ENCODE measurements around the gene MEG3.

The MEG3 gene

DNA sequence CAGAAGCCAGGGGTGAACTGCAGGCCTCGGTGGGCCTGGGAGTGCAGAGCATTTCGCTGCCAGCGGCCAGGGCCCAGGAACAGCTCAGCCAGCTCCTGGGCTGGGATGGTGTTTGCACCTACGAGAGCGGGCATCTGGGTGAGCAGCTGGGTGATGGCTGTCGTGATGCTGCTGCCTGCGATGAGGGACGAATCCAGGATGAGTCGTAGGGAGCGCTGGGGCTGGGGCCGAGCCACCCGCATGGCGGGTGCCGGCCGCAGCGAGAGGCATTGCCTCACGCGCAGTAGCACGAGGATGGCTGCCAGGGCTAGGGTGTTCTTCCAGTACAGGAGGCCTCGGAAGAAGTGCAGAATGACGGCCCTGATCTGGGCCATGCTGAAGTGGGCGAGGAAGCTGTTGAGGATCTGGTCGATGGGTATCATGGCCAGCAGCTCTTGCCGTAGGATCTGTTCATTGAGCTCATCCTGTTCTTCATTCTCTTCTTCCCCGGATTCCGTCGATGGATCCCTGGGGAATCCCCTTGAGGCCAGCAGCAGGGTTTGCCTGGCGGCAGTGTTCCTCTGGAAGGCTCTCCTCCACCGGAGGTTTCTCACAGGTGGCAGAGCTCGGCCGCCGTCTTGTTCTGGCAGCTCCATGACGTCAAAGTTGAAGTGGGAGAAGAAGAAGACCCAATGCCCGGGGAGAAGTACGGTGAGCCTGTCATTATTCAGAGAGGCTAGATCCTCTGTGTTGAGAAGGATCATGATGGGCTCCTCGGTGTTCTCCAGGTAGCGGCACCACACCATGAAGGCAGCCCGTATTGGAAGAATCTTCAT lies 55.5 kb downstream of the MEG3 start:
- no peak for DNase-seq (ENCODE audit: low spot score)

DNA sequence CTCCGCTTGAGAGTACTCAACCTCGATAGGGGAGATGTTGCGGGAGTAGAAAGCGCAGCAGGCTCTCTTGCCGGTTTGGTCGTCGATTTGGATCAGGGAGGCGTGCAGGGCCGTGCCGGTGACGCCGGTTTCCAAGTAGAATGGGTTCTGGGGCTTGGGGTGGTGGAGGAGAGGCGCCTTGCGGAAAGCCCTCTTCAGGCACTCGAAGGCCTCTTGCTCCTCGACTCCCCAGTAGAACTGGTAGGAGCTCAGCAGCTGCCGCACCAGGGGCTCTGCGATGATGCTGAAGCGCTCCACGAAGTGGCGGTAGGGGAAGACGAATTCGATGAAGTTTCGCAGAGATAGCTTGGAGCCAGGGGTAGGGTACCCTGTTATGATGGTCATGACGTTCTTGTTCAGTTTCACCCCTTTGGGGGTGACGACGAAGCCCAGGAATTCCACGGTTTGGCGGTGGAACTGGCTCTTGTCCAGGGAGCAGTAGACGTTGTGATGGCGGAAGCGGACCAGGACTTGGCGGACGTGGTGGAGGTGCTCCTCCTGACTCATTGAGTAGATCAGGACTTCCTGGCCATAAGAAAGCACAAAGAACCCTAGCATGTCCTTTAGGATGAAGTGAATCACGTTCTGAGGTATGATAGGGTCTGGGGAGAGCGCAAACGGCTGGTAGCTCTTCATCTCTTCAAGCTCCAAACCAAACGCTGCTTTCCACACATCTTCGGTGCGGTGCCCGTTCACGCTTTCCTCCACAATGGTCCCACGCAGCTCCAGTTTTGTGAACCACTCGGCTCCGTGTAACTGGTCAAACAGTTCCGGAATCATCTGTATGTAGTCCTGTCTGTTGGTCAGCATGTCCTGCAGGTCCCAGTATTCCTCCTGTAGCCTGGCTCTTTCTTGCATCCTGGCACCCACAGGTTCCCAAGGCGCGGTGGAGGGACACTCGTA lies 56.4 kb downstream of the MEG3 start:
- DNase-seq (ENCODE audit: low spot score) = no peak

DNA sequence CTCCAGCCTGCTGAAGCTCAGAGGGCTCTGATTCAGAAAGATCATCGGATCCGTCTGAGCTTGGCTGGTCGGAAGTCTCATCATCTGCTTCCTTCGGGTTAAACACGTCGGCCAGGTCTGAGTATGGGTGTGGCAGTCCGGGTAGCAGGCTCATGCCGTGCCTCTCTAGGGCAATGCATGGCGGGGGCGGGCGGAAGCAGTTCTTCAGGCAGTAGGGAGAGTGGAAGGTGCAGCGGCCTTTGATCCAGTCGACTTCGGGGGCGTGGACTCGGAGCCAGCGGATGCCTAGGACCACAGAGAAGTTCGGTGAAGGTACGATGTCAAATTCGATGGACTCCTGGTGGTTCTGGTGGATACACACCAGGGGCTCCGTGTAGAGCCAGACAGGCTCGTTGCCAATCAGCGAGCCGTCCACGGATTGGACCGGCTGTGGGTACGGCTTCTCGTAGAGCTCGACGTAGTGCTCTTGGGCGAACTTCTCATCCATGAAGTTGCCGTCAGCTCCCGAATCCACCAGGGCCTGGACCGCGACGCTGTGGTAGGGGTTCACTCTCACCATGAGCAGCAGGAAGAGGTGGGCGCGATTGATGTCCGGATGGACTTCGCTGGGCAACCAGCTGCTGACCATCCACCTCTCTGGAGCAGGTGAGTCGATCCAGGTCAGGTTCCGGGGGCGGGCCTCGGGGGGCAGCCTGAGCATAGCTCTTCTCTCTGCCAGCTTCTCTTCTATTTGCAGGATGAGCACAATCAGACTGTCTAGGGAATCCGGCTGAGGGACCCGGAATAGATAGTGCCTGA lies 57.3 kb downstream of the MEG3 start:
- no peak for DNase-seq (ENCODE audit: low spot score)

DNA sequence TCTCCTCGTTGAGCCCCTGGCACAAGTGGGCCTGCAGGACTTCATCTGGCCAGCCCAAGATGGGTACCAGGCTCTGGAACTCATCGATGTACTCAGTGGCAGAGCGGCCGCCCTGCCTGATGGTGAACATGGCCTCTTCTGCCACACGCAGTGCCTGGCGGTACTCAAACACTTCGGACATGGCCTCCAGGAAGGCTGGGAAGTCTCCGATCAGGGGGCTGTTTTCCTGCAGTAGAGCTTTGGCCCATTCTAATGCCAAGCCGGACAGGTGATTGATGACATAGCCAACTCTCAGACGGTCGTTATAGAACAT lies 57.8 kb downstream of the MEG3 start:
- no peak for DNase-seq (ENCODE audit: low spot score)

DNA sequence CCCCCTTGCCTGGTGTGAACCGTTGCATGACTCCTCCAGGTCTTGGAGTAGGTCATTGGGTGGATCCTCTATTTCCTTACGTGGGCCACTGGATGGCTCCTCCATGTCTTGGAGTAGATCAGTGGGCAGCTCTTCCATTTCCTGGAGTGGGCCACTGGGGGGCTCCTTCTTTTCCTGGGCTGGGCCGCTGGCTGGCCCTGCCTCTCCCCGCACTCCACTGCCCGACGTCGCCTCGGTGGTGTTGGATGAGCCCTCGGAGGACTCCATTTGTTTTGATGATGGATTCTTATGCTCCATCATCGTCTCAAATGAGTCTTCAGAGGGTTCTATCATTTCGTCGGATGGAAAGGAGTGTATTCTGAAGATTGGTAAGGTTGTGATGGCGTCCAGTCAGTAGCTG lies 58.5 kb downstream of the MEG3 start:
- no peak for DNase-seq (ENCODE audit: low spot score)

DNA sequence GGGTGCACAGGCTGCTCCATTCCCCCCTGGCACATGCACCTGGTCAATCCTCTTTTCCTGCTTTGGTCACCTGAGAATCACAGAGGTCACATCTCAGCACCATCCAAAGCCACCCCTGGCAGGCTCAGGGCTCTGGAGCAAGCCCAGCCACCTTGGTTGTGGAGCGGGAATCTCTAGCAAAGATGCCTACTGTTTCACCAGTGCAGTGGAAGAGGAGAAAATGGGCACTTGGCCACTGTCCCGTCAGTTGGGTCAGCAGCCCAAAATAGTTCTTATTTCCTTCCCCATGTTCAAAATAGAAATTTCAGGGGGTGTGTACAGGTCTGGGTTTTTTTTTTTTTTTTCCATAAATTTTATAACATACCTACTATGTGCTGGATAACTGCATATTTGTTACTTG lies 59.3 kb downstream of the MEG3 start:
- DNase-seq (ENCODE audit: low spot score) = no peak

DNA sequence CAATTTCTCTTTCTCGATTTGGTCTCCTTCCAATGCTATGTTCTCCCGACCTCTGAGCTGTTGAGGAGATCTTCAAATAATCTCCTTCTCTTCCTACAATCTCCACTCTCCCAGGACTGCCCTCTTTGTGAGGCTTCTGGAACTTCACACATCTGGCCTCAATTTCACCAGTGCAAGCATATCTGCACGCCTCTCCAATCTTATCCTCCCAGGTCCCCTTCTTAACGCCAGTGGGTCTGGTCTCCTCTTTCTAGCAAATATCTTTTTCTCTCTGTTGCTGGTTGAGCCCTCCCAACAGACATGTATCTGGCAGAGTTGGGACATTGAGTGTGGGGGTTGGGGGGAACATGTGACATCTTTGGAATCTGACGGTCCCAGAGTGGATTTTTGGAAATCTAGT lies 59.7 kb downstream of the MEG3 start:
- no peak for DNase-seq (ENCODE audit: low spot score)

DNA sequence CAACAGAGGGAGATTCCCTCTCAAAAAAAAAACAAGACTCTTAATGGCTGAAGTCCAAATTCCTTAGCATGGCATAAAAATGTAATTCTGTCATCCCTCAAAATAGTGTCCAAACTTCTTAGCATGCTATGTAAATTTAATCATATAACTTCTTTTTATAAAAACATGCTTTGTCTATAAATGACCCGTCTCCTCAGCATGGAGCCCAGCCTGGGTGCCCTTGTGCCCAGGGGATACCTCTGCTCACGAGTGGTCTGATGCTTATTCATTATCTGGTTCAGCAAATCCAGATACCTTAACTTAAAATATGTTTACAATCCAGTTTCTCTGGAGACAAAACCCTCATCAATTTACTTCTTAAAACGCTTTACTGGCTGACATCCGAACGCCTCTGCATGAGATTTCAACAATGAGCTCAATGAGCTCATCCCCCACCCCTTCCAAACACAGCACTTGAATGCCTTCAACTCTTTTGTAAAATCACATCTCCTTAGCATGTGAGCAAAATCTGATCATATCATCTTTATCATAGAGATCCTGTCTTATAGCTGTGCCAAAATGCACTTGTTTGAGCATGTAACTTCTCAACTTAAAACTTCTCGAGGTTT lies 61.9 kb downstream of the MEG3 start:
- DNase-seq (ENCODE audit: low spot score) = no peak

DNA sequence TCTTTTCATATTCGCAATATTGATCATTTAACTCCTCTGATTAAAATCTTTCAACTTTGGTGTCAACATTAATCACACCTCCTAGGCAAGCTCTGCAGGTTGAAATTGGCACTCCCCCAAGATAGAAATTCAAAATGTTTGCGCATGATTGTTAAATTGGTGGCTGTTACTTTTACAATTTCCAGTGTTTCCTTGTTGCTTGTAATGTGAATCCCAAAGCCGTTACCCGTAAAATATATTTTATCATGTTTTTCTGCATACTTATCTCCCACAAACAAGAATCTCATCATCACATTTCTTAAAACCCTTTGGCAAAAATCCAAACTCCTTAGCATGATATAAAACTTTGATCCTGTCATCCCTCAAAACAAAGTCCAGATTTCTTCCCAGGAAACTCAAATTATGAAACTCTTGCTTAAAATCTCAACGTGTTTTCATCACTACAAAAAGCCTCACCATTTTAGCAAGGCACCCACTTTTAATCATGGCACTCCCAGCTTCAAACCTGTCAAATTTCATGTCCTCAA lies 62.9 kb downstream of the MEG3 start:
- no peak for DNase-seq (ENCODE audit: low spot score)

DNA sequence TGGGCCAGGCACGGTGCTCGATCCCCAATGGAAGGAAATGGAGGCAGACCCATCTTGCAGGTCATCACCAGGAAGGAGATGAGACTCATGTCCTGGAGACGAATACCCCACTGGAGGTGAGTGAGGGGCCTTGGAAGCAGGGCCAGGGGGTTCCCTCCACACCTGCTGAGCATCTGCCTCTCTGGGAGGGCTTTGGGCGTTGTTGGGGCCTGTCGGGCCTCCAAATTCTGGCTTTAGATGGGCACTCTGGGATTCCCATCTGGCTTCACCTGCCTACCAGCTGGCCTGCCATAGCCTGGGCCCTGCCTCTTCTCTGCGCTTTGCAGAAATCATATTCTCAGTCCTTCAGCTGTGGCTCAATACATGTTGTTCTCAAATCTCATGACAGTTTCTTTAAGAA lies 63.7 kb downstream of the MEG3 start:
- no peak for DNase-seq (ENCODE audit: low spot score)

DNA sequence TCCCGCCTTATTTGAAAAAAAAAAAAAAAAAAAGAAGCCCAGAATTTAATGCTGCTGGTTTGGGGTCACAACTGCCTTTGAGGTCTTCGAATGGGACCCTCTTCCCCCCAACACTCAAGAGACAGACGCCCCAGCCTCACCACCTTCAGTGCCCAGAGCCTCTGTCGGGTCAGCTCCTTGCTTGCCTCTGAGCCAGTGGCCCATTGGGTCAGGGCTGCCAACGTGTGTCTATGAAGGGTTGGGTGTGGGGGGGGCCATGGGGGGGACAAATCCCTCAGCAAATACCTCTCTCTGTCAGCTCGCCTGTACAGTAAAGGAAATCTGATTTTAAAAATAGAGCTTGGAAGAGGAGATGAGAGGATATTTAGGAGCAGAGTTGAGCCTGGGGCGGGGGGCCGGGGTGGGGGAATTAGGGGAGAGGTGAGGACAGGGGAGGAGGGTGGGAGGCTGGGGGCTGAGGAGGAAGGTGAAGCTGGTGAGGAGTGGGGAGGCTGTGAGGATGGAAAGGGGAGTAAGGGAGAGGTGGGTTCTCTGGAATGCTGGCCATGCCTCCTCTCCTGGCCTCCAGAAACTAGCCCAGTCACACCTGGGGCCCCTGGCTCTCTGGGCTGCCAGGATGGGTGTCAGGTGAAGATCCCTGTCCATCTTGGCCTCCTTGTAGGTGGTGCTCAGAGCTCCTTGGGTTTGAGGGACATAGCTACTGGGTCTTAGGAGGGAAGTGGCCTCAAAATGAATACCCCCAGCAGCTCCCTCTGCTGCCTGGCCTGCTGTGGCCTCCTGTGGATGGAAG lies 64.3 kb downstream of the MEG3 start:
- no peak for DNase-seq (ENCODE audit: low spot score)

DNA sequence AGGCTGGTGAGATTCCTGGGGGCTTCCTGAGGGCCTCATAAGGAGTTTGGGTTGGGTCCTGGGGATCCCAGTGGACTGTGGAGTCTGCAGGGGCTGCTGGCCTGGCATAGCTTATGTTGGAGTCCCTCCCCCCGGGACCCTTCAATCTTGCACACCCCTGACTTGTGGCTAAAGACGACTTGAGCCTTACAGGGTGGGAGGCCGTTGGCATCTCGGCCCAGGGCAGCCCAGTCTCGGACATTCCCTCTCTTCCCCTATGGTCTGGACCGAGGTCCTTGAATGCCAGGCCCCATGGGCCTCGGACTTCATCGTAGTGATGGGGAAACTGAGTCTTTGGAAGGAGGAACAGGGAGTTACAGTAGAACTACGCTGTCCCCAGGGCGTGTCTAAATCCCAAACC lies 65.1 kb downstream of the MEG3 start:
- DNase-seq (ENCODE audit: low spot score) = no peak

DNA sequence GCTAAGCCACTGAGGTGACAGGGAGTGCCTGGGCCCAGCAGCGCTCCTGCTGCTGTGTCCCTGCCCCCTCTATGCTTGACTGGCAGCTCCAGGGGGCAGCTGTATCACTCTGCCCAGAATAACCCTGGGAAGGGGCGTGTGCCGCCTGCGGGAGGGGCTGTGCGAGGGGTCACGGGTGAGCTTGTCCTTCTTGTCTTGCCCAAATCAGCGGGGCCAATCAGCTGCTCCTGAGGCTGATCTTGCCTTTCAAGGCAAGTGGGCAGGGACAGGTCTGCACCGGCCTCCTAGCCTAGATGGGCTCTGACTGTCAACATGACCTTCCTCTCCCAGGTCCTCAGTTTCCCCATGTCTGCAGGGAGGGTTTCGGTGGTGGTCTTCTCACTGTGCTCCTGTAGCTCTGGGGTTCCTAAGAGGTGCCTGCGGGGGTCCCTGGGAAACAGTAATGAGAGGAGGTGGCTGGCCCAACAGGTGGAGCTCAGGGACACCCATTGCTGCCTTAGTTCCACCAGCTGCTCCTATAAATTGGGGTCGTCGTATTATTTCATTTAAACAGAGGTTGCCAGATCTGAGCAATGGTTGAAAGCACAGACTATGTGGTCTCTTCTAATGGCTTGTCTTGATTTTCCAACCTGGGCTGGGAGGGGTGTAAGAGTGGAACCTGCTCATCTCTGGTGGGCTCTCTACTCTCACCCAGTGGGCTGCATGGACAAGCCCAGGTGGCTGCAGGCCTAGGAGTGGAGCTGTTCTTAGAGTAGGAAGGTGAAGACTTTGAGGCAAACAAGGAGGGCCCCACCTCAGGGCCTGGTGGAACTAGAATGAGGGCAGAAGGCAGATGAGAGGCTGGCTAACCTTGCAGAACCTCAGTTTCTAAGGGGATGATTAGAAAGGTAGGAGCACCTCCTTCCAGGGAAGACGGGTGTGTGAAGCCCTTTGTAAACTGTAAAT lies 65.9 kb downstream of the MEG3 start:
- no peak for DNase-seq (ENCODE audit: low spot score)

DNA sequence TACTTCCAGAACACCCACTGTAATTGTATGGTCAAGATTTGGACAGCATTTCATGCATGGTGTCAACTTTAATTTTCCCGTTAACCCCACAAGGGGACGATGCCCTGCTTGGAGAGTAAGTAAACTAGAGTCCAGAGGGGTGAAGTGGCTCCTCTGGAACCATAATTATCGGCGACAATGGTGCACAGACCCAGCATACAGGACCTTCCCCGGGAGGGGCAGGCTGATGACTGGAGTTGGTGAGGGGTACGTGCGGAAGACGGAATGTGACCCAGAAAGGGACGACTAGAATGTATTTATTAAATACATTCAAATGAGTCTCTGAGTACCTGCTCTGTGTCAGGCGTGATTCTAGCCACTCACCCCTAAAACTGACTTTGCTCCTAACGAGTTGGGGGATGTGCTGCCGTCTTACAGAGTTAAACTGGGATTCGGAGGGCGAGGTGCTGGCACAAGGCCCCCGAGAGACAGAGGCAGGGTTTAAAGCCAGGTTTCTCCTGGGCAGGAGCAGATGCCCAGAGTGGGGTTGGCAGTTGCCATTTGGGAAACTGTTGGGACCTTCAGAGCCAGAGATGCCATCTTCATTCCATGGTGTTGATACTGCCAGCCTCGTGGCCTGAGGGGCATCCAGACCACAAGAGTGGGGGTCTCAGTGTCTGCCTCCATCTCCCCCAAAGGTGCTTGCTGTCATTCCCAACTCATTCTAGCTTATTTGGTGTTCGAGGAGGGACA lies 66.7 kb downstream of the MEG3 start:
- DNase-seq (ENCODE audit: low spot score) = no peak

DNA sequence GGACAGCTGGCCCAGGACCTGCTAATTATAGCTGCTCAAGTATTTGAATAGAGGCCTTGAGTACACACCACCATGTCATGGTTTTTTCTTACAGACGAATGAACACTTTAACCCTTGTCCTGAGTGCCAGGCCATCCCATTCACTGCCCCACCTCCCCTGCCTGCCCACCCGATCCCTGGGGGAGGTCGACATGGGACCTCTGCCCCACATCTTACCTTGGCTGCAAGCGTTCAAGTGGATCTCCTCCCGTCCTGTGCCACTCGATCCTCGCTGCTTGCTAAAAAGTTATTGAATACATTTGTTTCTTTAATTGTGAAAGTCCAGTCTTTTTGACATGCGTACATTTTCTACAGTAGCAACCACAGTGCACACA lies 67.3 kb downstream of the MEG3 start:
- DNase-seq (ENCODE audit: low spot score) = no peak

DNA sequence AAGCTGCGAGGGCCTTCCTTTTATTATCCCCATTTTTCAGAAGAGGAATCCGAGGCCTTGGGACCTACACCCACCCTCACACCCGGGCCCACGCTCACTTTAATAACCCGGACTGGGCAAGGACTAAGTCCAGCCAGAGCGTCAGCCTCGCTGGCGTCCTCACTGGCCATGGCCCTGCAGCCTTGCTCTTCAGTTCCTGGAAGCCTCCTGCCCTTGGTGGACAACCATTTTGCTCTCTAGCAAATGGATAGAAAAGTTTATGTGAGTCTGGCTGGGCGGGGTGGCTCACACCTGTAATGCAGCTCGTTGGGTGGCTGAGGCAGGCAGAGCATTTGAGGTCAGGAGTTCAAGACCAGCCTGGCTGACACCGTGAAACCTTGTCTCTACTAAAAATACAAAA lies 67.8 kb downstream of the MEG3 start:
- no peak for DNase-seq (ENCODE audit: low spot score)

DNA sequence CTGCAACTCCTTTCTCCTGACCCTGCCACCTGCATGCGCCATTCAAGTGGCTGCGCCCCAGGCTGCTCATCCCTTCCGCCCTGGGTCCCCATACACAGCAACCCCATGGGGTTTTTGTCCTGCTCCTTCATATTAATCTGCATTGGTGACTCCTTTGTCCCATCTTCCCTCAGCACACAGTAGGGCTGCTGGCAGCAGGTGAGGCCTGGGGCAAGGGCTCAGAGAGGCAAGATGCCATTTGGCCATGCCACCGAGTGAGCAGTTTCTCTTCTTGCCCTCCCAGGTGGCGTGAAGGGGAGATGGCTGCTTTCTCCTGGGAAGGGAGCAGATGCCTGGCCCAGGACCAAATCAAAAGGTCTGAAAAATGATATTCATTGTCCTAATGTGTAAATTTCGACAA lies 68.5 kb downstream of the MEG3 start:
- no peak for DNase-seq (ENCODE audit: low spot score)

DNA sequence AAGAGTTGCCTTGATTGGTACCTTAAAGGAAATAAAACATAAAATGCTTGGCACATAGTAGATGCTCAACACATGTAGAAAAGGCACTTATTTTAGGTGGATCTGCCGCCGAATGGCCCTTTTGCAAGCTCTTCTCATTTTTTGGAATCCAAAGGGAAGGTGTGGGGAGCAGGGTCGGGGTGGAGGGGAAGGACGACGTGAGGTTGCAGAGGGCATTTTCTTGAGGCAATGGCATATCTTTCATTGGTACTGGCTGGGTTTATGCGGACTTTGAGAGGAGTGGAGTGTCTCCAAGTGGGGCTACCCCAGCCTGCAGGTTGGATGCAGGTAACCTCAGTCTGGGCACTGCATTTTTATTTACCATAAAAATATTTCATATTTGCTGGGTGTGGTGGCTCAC lies 69.5 kb downstream of the MEG3 start:
- no peak for DNase-seq (ENCODE audit: low spot score)

DNA sequence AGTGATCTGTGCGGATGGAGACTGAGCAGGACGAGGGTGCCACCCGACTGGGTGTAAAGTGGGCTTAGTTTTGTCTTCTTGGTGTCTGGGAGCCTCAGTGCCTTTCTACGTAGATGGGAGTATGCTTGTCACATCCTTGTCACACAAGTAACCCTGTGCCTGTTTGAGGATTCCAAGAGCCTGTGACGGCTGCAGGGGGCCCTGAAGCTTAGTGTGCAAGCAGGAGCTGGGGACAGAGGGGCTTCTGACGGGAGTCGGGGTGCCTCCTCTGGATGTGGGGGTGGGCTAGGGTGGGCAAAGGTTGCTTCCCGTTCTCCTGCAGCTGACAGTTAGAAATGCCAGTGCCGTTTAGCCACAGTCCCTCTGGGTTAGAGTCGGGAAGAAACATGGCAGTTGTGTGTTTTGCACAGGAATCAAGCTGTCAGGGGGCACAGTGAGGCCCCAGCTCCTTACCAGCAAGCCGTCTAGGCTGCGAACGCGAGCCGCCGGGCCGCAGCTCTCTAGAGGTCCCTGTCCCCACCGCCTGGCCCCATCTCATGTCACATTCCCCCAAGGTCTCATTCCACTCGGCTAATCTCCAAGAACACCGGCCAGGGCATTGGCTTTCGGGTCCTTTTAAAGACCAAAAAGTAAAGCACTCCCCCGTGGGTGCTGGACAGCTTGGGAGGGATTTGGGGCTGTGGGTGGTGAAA lies 70.6 kb downstream of the MEG3 start:
- no peak for DNase-seq (ENCODE audit: low spot score)
